Measurements from ENCODE around the gene SIT1. TPM values are rescaled to one million over a fixed set of nuclear protein-coding genes. Genes with fewer than 3 reads are reported as not detected.
A peak's percentile ranks its signal among the peaks of the same experiment; 100 is the strongest.

The SIT1 gene
- total and polyA plus RNA-seq, 7 experiments from 2014 or later = 16.9 to 225 (median 45.9) TPM

GRCh38 chr9:35656348-35656747 is 5.6 kb upstream of the SIT1 start:
- Histone ChIP-seq H3K4me1 (ENCODE audit: control insufficient read depth in 2 of 2, insufficient read depth in 2 of 2, low read length in 2 of 2) (peaks cover 34 to 46% of the 10 kb centered on the region in 2 donors), H3K27ac (ENCODE audit: low read depth, low read length) (peak overlapping the region; percentile 99)
- peaks cover 34 to 73% (median 65%) of the 10 kb centered on the region in 7 donors for H3K4me1 Mint-ChIP-seq

GRCh38 chr9:35653611-35654010 is 2.9 kb upstream of the SIT1 start:
- Histone ChIP-seq H3K36me3 (ENCODE audit: control insufficient read depth in 2 of 3, insufficient read depth in 3 of 3, low read length in 3 of 3) (peaks cover 0 to 4% (median 0%) of the 10 kb centered on the region in 3 experiments), H3K27ac (ENCODE audit: low read depth, low read length) (no peak overlapping the region), H3K27me3 (ENCODE audit: control insufficient read depth in 2 of 2, insufficient read depth in 2 of 2, low read length in 2 of 2) (no peaks in the 10 kb centered on the region), H3K4me1 (ENCODE audit: control insufficient read depth in 2 of 2, insufficient read depth in 2 of 2, low read length in 2 of 2) (peaks cover 21 to 42% of the 10 kb centered on the region in 2 donors), H3K9me3 (ENCODE audit: control insufficient read depth in 2 of 3, low read length in 3 of 3) (no peaks in the 10 kb centered on the region), H3K4me3 (ENCODE audit: low read length) (no peak overlapping the region)
- intact Hi-C loops (cut with micrococcal nuclease) = loop anchor here in 1 of 2 donors (5.0 kb wide), 1 partner anchor 749 kb away; the partner anchor contains the start of gene RNF38
- H3K9me3 Mint-ChIP-seq = peaks cover 0 to 13% (median 0%) of the 10 kb centered on the region in 11 donors
- peak overlapping the region in 1 of 10 donors; percentile 51 for H3K4me3 Mint-ChIP-seq
- CTCF ChIA-PET = interaction anchor here (0.7 to 1.9 kb wide), 2 partner anchors 11 to 123 kb away, joined by 3 to 6 read pairs; no protein-coding TSS in a partner anchor
- H3K4me1 Mint-ChIP-seq = peaks cover 25 to 62% (median 55%) of the 10 kb centered on the region in 7 donors
- peaks cover 0 to 13% (median under 1%) of the 10 kb centered on the region in 5 donors for H3K36me3 Mint-ChIP-seq
- DNase-seq = no peak
- peaks cover 0 to 6% (median 0%) of the 10 kb centered on the region in 5 donors for H3K27me3 Mint-ChIP-seq
- peak overlapping the region in 6 of 9 donors; percentile 22 to 86 (median 54) for H3K27ac Mint-ChIP-seq
- POLR2A ChIA-PET = no interaction called here
- ATAC-seq = no peak

More at GRCh38 chr9:35656348-35656747, 5.6 kb upstream of the SIT1 start:
- Histone ChIP-seq H3K9me3 (ENCODE audit: control insufficient read depth in 2 of 3, low read length in 3 of 3) (no peaks in the 10 kb centered on the region), H3K27me3 (ENCODE audit: control insufficient read depth in 2 of 2, insufficient read depth in 2 of 2, low read length in 2 of 2) (no peaks in the 10 kb centered on the region), H3K4me3 (ENCODE audit: low read length) (no peak overlapping the region), H3K36me3 (ENCODE audit: control insufficient read depth in 2 of 3, insufficient read depth in 3 of 3, low read length in 3 of 3) (peaks cover 0 to 12% (median 9%) of the 10 kb centered on the region in 3 experiments)
- POLR2A ChIA-PET = interaction anchor here (0.7 to 11.8 kb wide), 10 partner anchors 9 to 156 kb away, joined by 3 to 264 read pairs (median 4); partner anchors contain the start of genes CD72, CREB3, SIT1 and SPAG8
- Mint-ChIP-seq H3K9me3 (peaks cover 0 to 13% (median 0%) of the 10 kb centered on the region in 11 donors), H3K36me3 (peaks cover 0 to 19% (median 16%) of the 10 kb centered on the region in 5 donors), H3K27me3 (peaks cover 0 to 6% (median 0%) of the 10 kb centered on the region in 5 donors), H3K4me3 (peak overlapping the region in 9 of 10 donors; percentile 15 to 95 (median 90)), H3K27ac (peak overlapping the region; percentile 97 to 100 (median 100))
- CTCF ChIA-PET = interaction anchor here (0.5 to 10.2 kb wide), 8 partner anchors 9 to 737 kb away, joined by 3 to 107 read pairs (median 17); partner anchors contain the start of genes CD72, SIT1 and TPM2
- DNase-seq (no peak), ATAC-seq (no peak)
- intact Hi-C loops (cut with micrococcal nuclease) = loop anchor here in 1 of 2 donors (5.0 kb wide), 1 partner anchor 544 kb away; no protein-coding TSS in a partner anchor

- Histone ChIP-seq H3K9me3 (ENCODE audit: control insufficient read depth in 2 of 3, low read length in 3 of 3) (no peaks in the 10 kb centered on the region), H3K4me1 (ENCODE audit: control insufficient read depth in 2 of 2, insufficient read depth in 2 of 2, low read length in 2 of 2) (peaks cover 28 to 47% of the 10 kb centered on the region in 2 donors), H3K27ac (ENCODE audit: low read depth, low read length) (peak overlapping the region; percentile 11), H3K36me3 (ENCODE audit: control insufficient read depth in 2 of 3, insufficient read depth in 3 of 3, low read length in 3 of 3) (no peaks in the 10 kb centered on the region), H3K27me3 (ENCODE audit: control insufficient read depth in 2 of 2, insufficient read depth in 2 of 2, low read length in 2 of 2) (no peaks in the 10 kb centered on the region), H3K4me3 (ENCODE audit: low read length) (no peak overlapping the region)
- intact Hi-C loops (cut with micrococcal nuclease) = loop anchor here in 1 of 2 donors (5.0 kb wide), 1 partner anchor 749 kb away; the partner anchor contains the start of gene RNF38
- peaks cover 33 to 68% (median 61%) of the 10 kb centered on the region in 7 donors for H3K4me1 Mint-ChIP-seq
- peaks cover 0 to 3% (median 0%) of the 10 kb centered on the region in 5 donors for H3K27me3 Mint-ChIP-seq
- H3K9me3 Mint-ChIP-seq = peaks cover 0 to 7% (median 0%) of the 10 kb centered on the region in 11 donors
- peak overlapping the region in 4 of 9 donors; percentile 28 to 69 (median 53) for H3K27ac Mint-ChIP-seq
- peaks cover 0 to 20% (median 3%) of the 10 kb centered on the region in 5 donors for H3K36me3 Mint-ChIP-seq
- ChIA-PET POLR2A (interaction anchor here (1.3 to 10.8 kb wide), 3 partner anchors 8 to 97 kb away, joined by 3 to 264 read pairs (median 5); partner anchors contain the start of genes ARHGEF39, CCDC107, RGP1 and RMRP), CTCF (interaction anchor here (0.7 to 9.4 kb wide), 2 partner anchors 38 to 124 kb away, joined by 3 to 118 read pairs; partner anchors contain the start of gene CD72)
- DNase-seq (no peak), ATAC-seq (no peak)
- no peak overlapping the region for H3K4me3 Mint-ChIP-seq
These were observed 2.1 kb upstream of the SIT1 start for GRCh38 chr9:35652829-35653209.

- no peaks in the 10 kb centered on the region for H3K36me3 ChIP-seq (ENCODE audit: control insufficient read depth in 2 of 3, insufficient read depth in 3 of 3, low read length in 3 of 3)
- Mint-ChIP-seq H3K9me3 (peaks cover 0 to 4% (median 0%) of the 10 kb centered on the region in 11 donors), H3K27ac (peak overlapping the region; percentile 33 to 98 (median 84)), H3K4me1 (peaks cover 39 to 68% (median 61%) of the 10 kb centered on the region in 7 donors), H3K36me3 (peaks cover 0 to 22% (median 0%) of the 10 kb centered on the region in 5 donors), H3K27me3 (no peaks in the 10 kb centered on the region), H3K4me3 (peak overlapping the region in 9 of 10 donors; percentile 37 to 100 (median 95))
- no peak for DNase-seq
- H3K27ac ChIP-seq (ENCODE audit: low read depth, low read length) = peak overlapping the region; percentile 83
- POLR2A ChIA-PET = interaction anchor here (0.7 to 10.8 kb wide), 8 partner anchors 9 to 97 kb away, joined by 3 to 264 read pairs (median 20); partner anchors contain the start of genes ARHGEF39, CCDC107, CD72 and CREB3
- CTCF ChIA-PET = interaction anchor here (9.4 kb wide), 1 partner anchor 37 kb away, joined by 118 read pairs; the partner anchor contains the start of gene CD72
- no peaks in the 10 kb centered on the region for H3K27me3 ChIP-seq (ENCODE audit: control insufficient read depth in 2 of 2, insufficient read depth in 2 of 2, low read length in 2 of 2)
- H3K9me3 ChIP-seq (ENCODE audit: control insufficient read depth in 2 of 3, low read length in 3 of 3) = no peaks in the 10 kb centered on the region
- H3K4me1 ChIP-seq (ENCODE audit: control insufficient read depth in 2 of 2, insufficient read depth in 2 of 2, low read length in 2 of 2) = peaks cover 35 to 47% of the 10 kb centered on the region in 2 donors
- intact Hi-C loops (cut with micrococcal nuclease) = loop anchor here in 1 of 2 donors (5.0 kb wide), 1 partner anchor 750 kb away; the partner anchor contains the start of gene RNF38
- ATAC-seq = no peak
- no peak overlapping the region for H3K4me3 ChIP-seq (ENCODE audit: low read length)
These were observed 1.5 kb upstream of the SIT1 start for GRCh38 chr9:35651956-35652828.

- Histone ChIP-seq H3K4me1 (ENCODE audit: control insufficient read depth in 2 of 2, insufficient read depth in 2 of 2, low read length in 2 of 2) (peaks cover 47 to 53% of the 10 kb centered on the region in 2 donors), H3K9me3 (ENCODE audit: control insufficient read depth in 2 of 3, low read length in 3 of 3) (no peaks in the 10 kb centered on the region), H3K27ac (ENCODE audit: low read depth, low read length) (peak overlapping the region; percentile 83), H3K36me3 (ENCODE audit: control insufficient read depth in 2 of 3, insufficient read depth in 3 of 3, low read length in 3 of 3) (no peaks in the 10 kb centered on the region), H3K4me3 (ENCODE audit: low read length) (peak overlapping the region; percentile 86), H3K27me3 (ENCODE audit: control insufficient read depth in 2 of 2, insufficient read depth in 2 of 2, low read length in 2 of 2) (no peaks in the 10 kb centered on the region)
- H3K36me3 Mint-ChIP-seq = peaks cover 0 to 26% (median 0%) of the 10 kb centered on the region in 5 donors
- DNase-seq = peak in 7 of 9 donors; percentile 45 to 60 (median 52)
- ATAC-seq = no peak
- CTCF ChIA-PET = interaction anchor here (1.1 to 9.4 kb wide), 8 partner anchors 9 to 80 kb away, joined by 3 to 118 read pairs (median 4); partner anchors contain the start of genes CA9, CCDC107, CD72 and RMRP
- peak overlapping the region; percentile 86 to 98 (median 95) for H3K27ac Mint-ChIP-seq
- POLR2A ChIA-PET = interaction anchor here (0.6 to 10.8 kb wide), 17 partner anchors 10 to 127 kb away, joined by 3 to 264 read pairs (median 5); partner anchors contain the start of genes ARHGEF39, CCDC107, CD72 and CREB3
- peaks cover 0 to 2% (median 0%) of the 10 kb centered on the region in 11 donors for H3K9me3 Mint-ChIP-seq
- H3K4me3 Mint-ChIP-seq = peak overlapping the region; percentile 90 to 100 (median 96)
- peaks cover 36 to 73% (median 49%) of the 10 kb centered on the region in 7 donors for H3K4me1 Mint-ChIP-seq
- no peaks in the 10 kb centered on the region for H3K27me3 Mint-ChIP-seq
- intact Hi-C loops (cut with micrococcal nuclease) = loop anchor here (5.0 kb wide), 2 partner anchors 532 to 753 kb away; partner anchors contain the start of genes ATOSB (in 1 of the 2) and RNF38 (in 1 of the 2)
These were observed 1.0 kb downstream of the SIT1 start for GRCh38 chr9:35649431-35650340.

All from naive thymus-derived CD4-positive, alpha-beta T cell (primary cell).